Stimulated activated CD8-positive, alpha-beta memory T cell treated with anti-CD3 and anti-CD28 coated beads, Interleukin-7, amount 100 ng/mL, for 1 hour (primary cell): ENCODE results near the gene COL9A3.
A peak's percentile ranks its signal among the peaks of the same experiment; 100 is the strongest.

ENCODE experiments used
- DNase-seq, 2 donors: peaks; one replicate each; pipeline ENCODE4 v3.0.0-alpha.2; 2020; ENCODE audit warnings: low read depth in 2 of 2

Gene COL9A3

DNA sequence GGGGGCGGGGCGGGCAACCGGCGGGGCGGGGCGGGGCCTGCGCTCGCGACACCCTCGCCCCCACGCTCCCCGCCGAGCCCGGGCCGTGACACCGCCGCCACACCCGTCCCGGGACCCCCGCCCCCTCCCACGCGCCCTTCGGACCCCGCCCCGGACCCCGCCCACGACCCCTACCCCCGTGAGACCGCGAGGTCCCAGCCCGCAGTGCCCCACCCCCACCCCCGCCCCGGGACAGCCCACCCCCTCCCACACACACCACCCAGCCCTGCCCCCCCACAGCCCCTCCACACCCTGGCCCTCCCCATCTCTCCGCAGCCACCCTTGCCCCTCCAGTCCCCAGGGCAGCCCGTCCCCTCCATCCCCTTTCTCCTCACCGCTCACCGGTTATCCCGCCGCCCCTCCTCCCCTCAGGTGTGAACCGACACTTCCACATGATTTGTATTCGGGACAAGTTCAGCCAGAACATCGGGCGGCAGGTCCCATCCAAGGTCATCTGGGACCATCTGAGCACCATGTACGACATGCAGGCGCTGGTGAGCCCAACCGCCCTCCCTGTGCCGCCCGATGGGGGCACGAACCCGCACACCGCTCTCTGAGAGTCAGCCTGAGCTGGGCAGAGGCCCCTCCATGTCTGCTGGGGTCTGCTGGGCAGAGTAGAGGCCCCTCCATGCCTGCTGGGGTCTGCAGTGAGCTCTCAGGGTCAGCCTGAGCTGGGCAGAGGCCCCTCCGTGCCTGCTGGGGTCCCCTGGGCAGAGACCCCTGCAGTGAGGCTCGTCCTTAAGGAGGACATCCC, 20.0 kb upstream of the COL9A3 start:
- no peak for DNase-seq

DNA sequence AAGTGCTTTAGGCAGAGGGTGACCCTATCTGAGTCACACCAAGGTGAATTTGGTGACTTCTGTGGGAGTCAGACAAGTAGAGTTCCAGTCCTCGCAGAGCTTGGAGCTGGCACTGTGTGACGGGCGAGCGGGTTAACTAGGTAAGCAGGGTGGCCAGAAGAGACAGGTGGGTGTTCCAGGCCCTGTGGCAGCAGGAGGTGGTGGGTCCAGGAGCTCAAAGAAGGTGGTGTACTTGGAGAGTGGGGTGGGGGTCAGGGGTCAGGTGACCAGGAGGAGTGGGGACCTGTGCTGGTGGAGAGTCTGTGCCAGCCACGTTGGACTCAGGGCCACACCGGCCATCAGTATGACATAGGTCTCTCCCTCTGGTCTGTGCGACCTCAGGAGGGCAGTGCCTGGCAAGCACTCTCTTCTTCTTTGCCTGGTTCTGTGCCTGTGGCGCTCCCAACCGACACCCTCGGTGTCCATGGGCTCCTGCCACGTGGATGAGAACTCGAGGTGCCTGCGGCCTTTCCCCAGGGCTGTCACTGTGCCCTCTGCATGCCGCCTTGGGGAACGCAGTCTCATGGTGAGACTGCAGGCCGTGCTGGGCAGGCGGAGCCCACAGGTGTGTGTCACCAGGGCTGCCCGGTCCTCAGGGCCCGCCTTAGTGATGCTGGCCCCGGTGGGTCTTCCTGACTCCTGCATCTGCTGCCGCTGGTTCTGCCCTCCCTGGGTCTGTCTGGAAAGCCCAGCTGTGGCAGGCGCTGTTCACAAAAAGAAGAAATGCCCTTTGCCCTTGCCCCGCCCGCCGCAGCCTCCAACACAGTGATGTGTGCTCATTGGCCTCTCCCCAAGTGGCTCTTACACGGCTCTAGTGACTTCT, 18.9 kb upstream of the COL9A3 start:
- DNase-seq, result no peak

GRCh38 chr20:62799036-62799435, 17.8 kb upstream of the COL9A3 start:
- DNase-seq, result no peak

DNA sequence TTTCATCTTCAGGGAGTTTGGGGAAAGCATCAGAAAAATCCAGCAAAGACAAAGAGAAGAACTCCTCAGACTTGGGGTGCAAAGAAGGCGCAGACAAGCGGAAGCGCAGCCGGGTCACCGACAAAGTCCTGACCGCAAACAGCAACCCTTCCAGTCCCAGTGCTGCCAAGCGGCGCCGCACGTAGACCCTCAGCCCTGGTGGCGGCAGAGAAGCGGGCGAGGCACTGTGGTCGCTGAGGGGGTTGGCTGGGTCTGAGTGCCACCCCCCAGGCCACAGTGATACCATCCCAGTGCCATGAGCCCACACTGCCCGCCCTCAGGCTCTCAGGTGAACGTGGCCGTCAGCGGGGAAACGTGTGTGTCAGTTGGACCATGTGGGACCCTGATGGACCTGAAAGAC, 17.4 kb upstream of the COL9A3 start:
- DNase-seq, result no peak

- no peak for DNase-seq
Measured at GRCh38 chr20:62799873-62800272, 17.0 kb upstream of the COL9A3 start.

DNA sequence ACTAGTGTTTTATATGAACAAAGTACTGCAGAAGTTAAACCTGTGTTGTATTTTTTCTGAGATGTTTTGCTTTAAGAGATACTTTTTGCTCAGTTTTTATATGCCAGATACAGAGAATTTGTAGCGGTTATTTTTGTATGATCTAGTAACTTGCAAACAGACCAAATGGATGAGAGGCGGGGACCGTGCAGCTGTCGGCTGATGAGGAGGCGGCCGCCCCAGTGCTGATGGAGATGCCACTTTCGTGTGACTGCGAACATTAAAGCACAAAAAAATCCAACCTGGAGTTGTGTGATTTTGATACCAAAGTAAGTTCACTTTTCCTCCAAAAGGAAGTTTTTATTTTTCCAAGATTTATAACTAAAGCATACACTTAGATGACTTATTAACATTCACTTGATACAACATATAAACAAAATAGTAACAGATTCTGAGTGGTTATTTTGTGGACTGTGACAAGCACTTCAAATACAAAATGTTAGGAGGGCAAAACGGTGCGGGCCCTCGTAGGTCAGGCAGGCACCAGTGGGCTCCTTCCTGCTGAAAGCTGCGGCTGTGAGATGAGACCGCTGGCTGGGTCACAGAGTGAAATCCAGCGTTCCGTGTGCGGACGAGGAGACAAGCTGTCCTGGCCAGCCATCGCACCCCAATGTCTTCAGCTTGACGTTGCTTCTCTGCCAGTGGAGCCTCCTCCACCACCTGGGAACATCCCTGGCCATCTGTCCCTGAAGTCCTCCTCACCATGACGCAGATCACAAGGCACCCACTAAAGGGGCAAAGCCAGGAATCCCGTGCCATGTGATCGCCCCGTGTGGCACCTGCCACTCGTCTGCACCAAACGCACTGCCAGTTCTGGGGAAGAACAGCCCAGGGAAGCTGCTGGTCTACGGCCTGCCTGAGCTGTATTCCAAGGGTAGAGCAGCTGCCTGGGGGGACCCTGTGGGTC, 16.3 kb upstream of the COL9A3 start:
- DNase-seq, result no peak

GRCh38 chr20:62801284-62802010, 15.4 kb upstream of the COL9A3 start:
- no peak for DNase-seq

DNA sequence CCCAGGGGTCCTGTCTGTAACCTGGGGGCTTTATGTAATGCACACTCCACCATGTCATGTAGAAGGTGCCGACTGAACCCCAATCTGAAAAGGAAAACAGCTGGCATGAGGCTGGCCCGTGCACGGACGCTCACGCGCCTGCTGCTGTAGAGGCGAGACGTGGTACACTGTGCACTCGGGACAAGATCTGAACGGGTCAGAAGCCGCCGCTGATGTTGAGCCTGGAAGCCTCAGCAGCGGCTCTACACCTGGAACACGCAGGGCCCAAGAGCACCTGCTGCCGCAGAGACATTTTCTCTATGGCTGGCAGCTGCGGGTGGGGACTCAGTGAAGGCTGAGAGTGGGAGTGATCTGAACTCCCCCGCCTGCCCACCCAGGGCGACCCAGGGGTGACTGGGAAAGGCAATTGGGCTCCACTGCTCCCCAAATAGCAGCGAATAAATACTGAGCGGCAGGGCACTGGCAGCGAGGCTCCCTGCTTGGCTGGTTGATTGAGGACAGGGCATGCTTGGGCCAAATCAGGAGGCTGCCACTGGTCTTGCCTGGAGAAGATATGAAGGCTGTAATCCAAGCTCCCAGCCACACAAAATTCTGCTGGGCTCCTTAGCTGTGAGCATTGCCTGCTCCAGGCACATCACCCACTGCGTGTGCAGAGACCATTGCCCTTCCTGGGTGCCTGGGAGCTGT, 14.7 kb upstream of the COL9A3 start:
- no peak for DNase-seq

- no peak for DNase-seq
Measured at GRCh38 chr20:62804021-62804626, 12.7 kb upstream of the COL9A3 start.

- DNase-seq, result peak; percentile 47 to 49
Measured at GRCh38 chr20:62804627-62805154, 12.2 kb upstream of the COL9A3 start, which contains the start of gene OGFR. Gene OGFR (plus strand): TSS chr20:62804835. CDS start chr20:62804860, 25 bp downstream.

- no peak for DNase-seq
Measured at GRCh38 chr20:62805155-62805710, 11.6 kb upstream of the COL9A3 start.

- DNase-seq, result no peak
Measured at GRCh38 chr20:62805711-62806382, 11.0 kb upstream of the COL9A3 start.

DNA sequence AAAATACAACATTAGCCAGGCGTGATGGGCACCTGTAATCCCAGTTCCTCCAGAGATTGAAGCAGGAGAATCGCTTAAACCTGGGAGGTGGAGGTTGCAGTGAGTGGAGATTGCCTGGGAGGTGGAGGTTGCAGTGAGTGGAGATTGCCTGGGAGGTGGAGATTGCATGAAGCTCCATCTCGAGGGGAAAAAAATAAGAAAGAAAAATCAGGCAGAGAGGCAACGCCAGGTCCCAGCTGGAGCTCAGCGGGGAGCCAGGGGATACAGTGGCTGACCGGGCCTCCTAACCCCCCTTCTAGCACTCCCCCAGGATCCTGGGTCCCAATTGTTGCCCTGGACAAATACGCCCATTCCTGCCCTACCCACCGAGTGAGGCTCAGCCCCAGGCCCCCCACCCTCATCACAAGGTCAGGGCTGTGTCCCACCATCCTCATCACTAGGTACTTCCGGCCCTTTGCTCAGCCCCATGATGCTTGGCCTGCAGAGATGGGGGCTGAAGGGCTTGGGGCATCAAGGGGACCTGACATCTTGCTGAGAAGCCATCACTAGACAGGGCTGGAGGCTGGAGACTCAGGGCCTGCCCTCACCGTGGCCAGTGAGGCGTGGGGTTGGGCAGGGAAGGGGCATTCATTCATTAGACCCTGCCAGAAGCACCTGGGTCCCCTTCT, 10.3 kb upstream of the COL9A3 start:
- no peak for DNase-seq

GRCh38 chr20:62807444-62808210, 9.2 kb upstream of the COL9A3 start:
- DNase-seq, result no peak

DNA sequence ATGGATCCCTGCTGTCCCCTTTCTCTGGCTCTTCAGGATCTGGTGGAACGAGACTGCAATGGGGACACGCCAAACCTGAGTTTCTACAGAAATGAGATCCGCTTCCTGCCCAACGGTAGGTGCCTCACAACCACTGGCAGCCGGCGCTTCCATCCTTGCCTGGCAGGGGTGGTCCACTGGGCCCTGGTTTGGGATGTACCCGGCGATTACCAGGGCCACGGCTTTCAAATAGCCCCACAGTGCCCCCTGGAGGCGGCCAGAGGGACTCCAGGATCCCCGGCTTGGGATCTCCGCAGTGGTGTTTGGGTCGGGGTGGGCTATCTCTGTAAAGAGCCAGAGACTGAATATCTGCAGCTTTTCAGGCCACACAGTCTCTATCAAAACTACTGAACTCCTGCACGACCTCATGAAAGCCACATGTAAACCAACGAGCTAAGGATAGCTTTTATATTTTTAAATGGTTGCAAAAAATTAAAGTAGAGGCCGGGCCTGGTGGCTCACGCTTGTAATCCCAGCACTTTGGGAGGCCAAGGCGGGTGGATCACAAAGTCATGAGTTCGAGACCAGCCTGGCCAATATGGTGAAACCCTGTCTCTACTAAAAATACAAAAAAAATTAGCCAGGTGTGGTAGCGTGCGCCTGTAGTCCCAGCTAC, 8.5 kb upstream of the COL9A3 start:
- peak; percentile 50 to 61 for DNase-seq

GRCh38 chr20:62809530-62810428, 7.1 kb upstream of the COL9A3 start:
- no peak for DNase-seq
